Mesothelial cell of epicardium (in vitro differentiated cells): Measurements from ENCODE around the gene ARHGAP42. TPM values are rescaled to one million over a fixed set of nuclear protein-coding genes. Genes with fewer than 3 reads are reported as not detected.
"Not testable (repeated sequence)": the region's sequence is repeated elsewhere in the genome, so short reads cannot be mapped to it uniquely, and the experiment has no call there.

Experiments
- DNase-seq, 2 experiments: peaks; one replicate each; pipeline ENCODE4 v3.0.0; 2021; ENCODE audit warnings: low spot score in 2 of 2; ENCODE audit not compliant: unreplicated experiment in 2 of 2
- H3K27ac Mint-ChIP-seq: 2 replicates; pipeline ENCODE4 v1.8.0; 2021; ENCODE audit warnings: mixed read lengths
- H3K27me3 Mint-ChIP-seq: 2 replicates; pipeline ENCODE4 v1.8.0; 2021; ENCODE audit warnings: low read depth, mixed read lengths
- H3K36me3 Mint-ChIP-seq: 2 replicates; pipeline ENCODE4 v1.8.0; 2021; ENCODE audit warnings: mixed read lengths
- H3K4me1 Mint-ChIP-seq: 2 replicates; pipeline ENCODE4 v1.8.0; 2021; ENCODE audit warnings: mixed read lengths
- H3K4me3 Mint-ChIP-seq: 2 replicates; pipeline ENCODE4 v1.8.0; 2021; ENCODE audit warnings: mild to moderate bottlenecking, moderate library complexity, mixed read lengths
- H3K9me3 Mint-ChIP-seq: 2 replicates; pipeline ENCODE4 v1.8.0; 2021; ENCODE audit warnings: mixed read lengths
- total RNA-seq: library from RNA; stranded (reverse); gene quantifications from 3 replicates; pipeline ENCODE4 v1.2.1, GENCODE V29; 2021
- TF ChIP-seq, protein P1 (sequence below): fragments of 200-600 bp; sonication (generic); IDR thresholded peaks from one replicate; pipeline ENCODE4 v1.5.0; 2021; ENCODE audit warnings: antibody characterized with exemption; ENCODE audit not compliant: unreplicated experiment

Gene ARHGAP42
- total RNA-seq, 1 donor from 2014 or later = 19.4 TPM

DNA sequence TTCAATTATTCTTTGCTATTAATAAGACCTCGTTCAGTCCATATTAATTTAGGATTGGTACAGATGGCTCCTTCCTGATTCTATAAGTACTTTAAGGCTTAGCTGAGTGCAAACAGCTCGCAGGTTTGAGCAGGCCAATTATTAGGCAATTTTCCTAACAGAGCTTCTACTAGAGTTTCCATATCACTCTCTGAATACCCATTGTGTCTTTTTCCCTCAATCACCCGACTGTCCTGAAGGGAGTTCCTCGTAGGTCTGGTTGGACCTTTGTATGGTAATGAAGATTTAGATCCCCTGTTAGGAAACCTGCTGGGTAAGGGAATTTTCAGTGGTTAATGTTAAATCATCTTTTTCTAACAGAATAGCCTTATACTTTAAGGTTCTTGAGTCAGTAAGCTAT is 61.1 kb downstream of the ARHGAP42 start:
- H3K4me1 Mint-ChIP-seq = peaks cover 6% of the 10 kb centered on the region
- H3K27ac Mint-ChIP-seq = no peak overlapping the region

DNA sequence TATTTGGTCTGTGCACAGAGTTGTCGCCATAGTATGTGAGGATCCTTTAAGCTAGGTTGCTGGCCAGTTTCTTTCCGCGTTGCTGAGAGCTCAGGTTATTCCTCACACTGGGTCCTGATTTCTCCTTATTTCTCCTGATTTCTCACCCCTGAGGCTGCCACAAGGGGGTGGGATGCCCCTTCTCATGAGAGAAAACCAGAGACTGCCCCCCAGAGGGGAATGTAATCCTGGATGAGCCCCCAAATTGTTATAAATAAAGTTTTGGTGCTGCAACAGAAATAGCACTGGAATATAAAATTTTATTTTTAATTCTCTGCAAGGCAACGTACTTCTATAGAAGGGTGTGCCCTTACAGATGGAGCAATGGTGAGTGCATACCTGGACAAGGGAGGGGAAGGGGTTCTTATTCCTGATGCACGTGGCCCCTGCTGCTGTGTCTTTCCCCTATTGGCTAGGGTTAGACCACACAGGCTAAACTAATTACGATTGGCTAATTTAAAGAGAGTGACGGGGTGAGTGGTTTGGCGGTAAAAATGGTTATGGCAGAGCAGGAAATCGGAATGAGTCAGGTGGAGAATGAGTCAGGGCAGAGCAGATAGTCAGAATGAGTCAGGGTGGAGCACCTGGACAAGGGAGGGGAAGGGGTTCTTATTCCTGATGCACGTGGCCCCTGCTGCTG is 62.9 kb downstream of the ARHGAP42 start:
- TF ChIP-seq, protein P1, sequence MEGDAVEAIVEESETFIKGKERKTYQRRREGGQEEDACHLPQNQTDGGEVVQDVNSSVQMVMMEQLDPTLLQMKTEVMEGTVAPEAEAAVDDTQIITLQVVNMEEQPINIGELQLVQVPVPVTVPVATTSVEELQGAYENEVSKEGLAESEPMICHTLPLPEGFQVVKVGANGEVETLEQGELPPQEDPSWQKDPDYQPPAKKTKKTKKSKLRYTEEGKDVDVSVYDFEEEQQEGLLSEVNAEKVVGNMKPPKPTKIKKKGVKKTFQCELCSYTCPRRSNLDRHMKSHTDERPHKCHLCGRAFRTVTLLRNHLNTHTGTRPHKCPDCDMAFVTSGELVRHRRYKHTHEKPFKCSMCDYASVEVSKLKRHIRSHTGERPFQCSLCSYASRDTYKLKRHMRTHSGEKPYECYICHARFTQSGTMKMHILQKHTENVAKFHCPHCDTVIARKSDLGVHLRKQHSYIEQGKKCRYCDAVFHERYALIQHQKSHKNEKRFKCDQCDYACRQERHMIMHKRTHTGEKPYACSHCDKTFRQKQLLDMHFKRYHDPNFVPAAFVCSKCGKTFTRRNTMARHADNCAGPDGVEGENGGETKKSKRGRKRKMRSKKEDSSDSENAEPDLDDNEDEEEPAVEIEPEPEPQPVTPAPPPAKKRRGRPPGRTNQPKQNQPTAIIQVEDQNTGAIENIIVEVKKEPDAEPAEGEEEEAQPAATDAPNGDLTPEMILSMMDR = peak; percentile 6
- H3K4me3 Mint-ChIP-seq, H3K27me3 Mint-ChIP-seq, H3K27ac Mint-ChIP-seq, DNase-seq: not testable (repeated sequence)
- H3K9me3 Mint-ChIP-seq = peaks cover 12% of the 10 kb centered on the region
- H3K36me3 Mint-ChIP-seq = peaks cover 14% of the 10 kb centered on the region
- peaks cover 12% of the 10 kb centered on the region for H3K4me1 Mint-ChIP-seq

More for the DNA sequence above, 61.1 kb downstream of the ARHGAP42 start:
- no peak for DNase-seq
- H3K27me3 Mint-ChIP-seq = no peaks in the 10 kb centered on the region
- H3K4me3 Mint-ChIP-seq = no peak overlapping the region
- peaks cover 21% of the 10 kb centered on the region for H3K36me3 Mint-ChIP-seq
- TF ChIP-seq, protein P1 = no peak
- peaks cover 18% of the 10 kb centered on the region for H3K9me3 Mint-ChIP-seq

DNA sequence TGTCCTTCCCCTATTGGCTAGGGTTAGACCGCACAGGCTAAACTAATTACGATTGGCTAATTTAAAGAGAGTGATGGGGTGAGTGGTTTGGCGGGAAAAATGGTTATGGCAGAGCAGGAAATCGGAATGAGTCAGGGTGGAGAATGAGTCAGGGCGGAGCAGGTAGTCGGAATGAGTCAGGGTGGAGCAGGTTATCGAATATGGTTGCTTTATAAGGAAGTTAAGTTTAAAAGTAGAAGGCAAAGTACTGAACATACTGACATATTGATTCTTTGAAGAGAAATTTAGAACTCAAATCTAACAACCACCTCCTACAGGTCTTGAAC is 63.4 kb downstream of the ARHGAP42 start:
- Mint-ChIP-seq H3K9me3 (peaks cover 12% of the 10 kb centered on the region), H3K36me3 (peaks cover 14% of the 10 kb centered on the region), H3K4me1 (peaks cover 12% of the 10 kb centered on the region)
- not testable (repeated sequence) for H3K27ac Mint-ChIP-seq, H3K4me3 Mint-ChIP-seq, H3K27me3 Mint-ChIP-seq, DNase-seq

DNA sequence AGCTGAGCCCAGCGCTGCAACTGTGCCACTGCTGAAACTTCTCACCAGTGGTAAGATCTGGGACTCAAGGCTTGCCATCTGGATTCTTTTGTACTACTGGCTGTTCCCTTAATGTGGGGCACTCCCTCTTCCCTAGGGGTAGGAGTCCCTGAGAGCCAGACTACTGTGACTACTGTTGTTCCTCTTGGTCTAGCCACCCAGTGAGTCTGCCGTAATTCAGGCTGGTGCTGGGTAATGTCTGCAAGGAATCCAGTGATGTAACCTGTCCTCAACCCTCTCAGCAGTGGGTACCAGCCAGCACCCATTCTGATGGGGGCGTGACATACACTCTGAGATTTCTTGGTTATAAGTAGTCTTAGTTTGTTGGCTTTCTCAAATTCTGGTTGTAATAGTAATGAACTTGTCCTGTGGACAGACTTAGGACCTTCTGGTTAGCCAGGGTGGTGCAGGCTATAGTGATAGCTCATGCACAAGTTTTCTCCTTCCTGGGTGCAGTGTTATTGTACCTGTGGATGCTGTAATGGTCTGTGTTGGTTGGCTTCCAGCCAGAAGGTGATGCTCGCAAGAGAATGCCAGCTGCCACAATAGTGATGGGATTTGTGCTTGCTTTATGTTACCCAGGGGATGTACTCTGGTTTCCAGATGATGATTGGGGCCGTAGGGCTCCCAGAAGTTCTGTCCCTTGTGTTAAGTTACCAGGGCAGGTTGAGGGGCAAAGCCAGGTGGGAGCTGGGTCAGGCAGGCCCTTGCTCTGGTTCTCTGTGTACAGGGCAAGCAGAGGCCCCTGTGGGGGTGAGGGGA is 65.5 kb downstream of the ARHGAP42 start:
- no peaks in the 10 kb centered on the region for H3K27me3 Mint-ChIP-seq
- peaks cover 12% of the 10 kb centered on the region for H3K9me3 Mint-ChIP-seq
- H3K27ac Mint-ChIP-seq = no peak overlapping the region
- TF ChIP-seq, protein P1 = no peak
- H3K36me3 Mint-ChIP-seq = peaks cover 14% of the 10 kb centered on the region
- no peak for DNase-seq
- H3K4me3 Mint-ChIP-seq = no peak overlapping the region
- H3K4me1 Mint-ChIP-seq = peaks cover 12% of the 10 kb centered on the region

DNA sequence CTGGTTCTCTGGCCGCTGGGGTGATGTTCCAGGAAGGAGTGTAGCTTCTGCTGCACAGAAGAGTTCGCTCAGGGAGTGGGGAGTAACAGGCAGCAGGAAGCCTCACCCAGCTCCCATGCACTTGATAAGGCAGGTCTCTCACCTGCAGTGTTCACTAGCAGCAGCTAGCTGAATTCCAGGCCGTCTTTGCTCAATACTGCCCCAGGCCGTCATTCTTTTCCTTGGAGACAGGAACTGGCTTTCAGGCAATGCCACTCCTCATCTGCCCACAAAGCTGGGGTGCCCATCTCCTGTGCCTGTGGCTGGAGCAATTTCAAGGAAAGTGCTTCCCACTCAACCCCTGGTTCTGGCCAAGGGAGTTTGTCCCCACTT is 66.1 kb downstream of the ARHGAP42 start:
- peaks cover 12% of the 10 kb centered on the region for H3K4me1 Mint-ChIP-seq
- H3K4me3 Mint-ChIP-seq = no peak overlapping the region
- H3K36me3 Mint-ChIP-seq = peaks cover 14% of the 10 kb centered on the region
- no peak for DNase-seq
- TF ChIP-seq, protein P1 = no peak
- H3K9me3 Mint-ChIP-seq = peaks cover 12% of the 10 kb centered on the region
- H3K27ac Mint-ChIP-seq = no peak overlapping the region
- H3K27me3 Mint-ChIP-seq = no peaks in the 10 kb centered on the region

DNA sequence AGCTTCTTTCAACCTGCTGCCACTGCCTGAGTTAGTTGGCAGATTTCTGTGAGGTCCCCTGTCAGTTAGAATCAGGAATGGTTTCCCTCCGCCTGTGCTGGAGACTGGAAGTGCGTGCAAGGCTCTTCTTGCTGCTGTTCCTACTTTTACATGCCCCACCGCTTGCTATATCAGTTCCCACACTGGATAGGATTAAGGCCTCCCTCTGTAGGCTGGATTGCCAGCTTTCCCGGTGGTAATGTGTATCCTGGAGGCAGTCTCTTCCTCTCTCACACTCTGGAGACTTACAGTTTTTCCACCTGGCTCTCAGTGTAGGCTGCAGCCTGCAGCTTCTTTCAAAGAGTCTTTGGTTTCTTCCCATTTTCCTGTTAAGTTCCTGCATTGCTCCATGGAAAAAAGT is 66.5 kb downstream of the ARHGAP42 start:
- TF ChIP-seq, protein P1 = no peak
- no peak overlapping the region for H3K4me3 Mint-ChIP-seq
- H3K9me3 Mint-ChIP-seq = peaks cover 12% of the 10 kb centered on the region
- no peak for DNase-seq
- H3K4me1 Mint-ChIP-seq = peaks cover 12% of the 10 kb centered on the region
- peak overlapping the region; percentile 48 for H3K27ac Mint-ChIP-seq
- H3K36me3 Mint-ChIP-seq = peaks cover 14% of the 10 kb centered on the region
- no peaks in the 10 kb centered on the region for H3K27me3 Mint-ChIP-seq
